Activated gamma-delta T cell (primary cell): Measurements from ENCODE around the gene CD63.

Experiments used
- DNase-seq: peaks from one replicate; lab custom pipeline; 2025; lab: John Stamatoyannopoulos, UW

CD63 gene

DNA sequence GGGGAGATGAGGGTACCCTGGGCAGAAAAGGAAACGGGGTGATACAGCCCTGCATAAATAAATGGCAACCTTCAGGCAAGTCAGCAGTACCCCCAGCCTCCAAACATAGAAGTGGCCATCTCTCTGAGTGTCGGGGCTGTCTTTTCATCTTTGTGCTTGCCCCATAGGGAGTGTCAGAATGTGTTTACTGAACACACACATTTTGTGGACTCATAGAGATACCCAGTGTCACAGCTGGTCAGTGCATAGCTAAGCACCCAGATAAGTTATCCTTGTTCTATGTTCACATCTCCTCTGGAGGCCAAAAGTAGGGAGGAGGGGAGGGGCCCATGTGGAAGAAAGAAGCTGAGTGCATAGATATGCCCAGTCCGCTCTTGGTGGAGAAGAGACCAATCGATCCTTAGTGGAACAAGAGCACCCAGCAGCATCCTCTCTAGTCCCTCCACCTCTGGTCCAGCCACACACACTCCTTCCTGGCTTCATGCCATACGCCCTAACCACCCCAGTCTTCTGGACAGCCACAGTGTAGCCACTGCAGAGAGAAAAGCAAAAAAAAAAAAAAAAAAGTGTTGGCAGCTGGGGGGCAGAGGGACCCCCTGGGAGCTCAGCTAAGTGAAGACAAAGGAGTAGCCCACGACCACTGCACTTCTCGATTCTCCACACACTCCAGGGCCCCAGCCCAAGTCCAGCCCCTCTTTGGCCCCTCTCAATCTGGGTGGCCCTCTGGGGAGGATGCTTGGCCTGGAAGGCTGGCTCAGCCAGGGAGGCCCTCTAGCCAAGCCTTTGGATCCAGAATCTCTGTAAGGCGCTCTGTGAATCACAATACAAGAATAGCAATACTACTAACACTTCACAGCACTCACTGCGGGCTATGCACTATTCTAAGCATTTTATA is 23.7 kb downstream of the CD63 start:
- no peak for DNase-seq

DNA sequence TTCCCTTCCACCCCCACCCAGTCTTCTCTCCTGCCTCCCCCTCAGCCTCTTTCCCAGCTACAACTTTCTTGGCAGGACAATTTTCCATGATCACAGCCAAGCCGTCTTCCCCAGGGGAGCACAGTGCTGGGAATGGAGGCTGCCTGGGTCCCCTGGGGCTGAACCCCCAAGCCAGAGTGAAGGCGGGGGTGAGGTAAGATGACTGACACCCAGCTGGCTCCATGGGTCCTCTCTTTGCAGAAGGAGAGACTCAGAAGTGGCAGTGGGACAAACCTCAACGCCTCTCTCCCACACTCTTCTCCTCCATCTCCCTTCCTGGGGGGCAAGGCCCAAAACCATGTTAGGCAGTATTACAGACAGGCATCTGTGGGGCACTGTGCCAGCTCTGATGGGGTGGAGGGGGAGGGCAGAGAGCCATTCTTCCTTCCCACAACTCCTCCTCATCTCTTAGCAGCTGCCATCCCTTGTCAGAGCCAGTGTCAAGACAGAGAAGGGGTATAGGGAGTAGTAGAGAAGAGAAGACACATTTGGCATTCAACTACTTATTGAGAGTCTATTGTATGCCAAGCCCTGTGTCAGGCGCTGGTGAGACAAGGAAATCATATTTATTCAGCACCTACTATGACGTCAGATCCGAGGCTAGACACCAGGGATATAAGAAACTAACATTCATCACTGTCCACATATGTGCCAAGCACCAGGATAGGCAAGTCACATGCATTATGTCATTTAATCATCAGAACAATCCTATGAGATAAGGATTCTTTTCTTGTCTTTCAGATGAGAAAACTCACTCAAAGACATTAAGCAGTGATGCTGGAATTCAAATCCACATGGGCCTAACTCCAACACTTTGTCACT is 24.7 kb downstream of the CD63 start:
- DNase-seq: no peak

DNA sequence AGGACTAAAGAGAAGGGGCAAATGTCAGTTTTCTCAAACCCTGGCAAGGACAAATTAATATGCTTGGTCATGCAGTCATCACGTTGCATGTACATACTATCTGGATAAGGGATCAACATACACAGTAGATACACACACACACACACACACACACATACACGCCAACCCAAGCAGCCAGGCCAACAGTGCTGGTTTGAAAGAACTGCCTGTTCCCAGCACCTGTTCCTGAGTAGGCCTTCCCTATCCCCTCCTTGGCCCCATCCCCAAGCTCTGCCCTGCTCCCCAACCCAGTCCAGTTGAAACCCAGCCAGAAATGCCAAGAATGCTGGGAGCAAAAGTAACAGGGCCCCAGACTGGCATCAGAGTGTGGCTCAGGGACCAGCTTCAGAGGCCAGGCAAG is 25.5 kb downstream of the CD63 start:
- DNase-seq: no peak

DNA sequence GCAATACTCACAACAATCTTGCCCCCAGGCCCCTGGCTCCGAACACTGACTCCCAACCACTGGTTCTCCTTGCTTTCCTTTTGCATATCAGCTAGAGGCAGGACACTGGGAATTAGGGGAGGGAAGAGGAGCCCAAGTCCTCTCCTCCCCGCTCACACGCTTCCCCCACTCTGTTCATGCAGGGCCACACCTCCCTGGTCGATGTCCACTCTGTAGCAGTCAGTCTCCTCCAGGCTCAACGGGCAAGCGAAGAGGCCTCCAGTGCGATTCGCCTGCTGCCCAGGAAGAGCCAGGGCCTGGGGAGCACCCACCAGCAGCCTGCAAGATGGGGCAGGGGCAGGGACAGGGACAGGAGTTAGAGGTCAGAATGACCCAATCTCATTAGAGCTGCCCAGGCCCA is 25.9 kb downstream of the CD63 start:
- DNase-seq: no peak

DNA sequence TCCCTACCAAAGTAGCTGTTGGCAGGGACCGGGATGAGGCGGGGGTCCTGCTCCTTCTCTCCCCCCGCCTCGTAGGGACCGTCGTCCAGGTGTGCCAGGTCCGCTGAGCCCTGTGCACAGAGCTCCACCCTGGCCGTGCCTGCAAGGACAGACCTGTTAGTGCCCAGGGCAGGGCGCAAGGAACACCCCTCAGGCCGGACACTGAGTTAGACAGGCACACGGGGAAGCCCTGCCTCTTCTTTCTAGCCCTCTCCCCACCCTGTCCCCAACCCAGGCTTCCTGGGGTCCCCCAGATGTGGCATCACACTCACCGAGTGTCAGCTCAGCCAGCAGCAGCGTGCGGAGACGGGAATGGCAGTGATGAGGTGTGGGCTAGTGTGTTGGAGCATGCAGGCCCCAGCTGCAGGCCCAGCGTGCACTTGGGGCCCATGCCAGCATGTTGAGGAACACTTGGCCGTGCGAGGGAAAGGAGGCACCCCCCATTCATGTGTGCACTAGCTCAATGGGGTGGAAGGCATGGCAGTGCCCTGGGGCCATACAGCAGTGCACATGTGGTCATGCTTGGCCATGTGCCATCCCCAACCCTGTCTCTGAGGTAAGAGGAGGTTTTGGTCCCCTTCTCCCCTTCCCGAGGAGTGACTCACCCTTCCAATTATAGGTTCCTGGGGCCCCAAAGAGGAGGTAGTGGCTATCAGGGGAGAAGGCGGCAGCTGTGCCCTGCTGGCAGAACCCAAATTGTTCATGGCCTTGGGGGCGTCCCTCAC is 28.4 kb downstream of the CD63 start:
- no peak for DNase-seq

DNA sequence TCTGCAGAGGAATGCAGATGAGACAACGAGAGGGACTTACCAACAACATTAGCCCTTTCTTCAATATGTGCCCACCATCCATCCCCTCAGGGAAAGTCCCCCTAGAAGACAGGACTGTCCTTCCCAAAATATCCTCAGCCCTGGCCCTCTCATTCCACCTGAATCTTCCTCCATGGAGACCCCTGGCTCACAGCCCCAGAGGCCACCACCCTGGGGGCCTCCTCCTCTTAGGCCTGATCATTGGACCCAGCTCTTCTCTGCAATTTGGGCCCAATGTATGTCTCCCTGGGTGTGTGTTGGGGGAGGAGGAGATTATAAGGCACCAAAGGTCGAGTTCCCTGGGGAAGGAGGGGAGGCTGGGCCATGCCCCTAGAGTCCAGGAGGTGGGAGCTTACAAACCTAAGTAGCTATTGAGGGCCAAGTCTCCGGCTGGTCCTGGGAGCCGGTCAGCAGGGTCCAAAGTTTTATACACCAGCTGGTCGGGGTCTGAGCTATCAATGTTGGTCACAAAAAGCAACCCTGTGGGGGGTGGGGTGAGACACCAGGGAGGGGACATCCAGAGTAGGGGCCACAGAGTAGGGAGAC is 29.2 kb downstream of the CD63 start:
- no peak for DNase-seq

DNA sequence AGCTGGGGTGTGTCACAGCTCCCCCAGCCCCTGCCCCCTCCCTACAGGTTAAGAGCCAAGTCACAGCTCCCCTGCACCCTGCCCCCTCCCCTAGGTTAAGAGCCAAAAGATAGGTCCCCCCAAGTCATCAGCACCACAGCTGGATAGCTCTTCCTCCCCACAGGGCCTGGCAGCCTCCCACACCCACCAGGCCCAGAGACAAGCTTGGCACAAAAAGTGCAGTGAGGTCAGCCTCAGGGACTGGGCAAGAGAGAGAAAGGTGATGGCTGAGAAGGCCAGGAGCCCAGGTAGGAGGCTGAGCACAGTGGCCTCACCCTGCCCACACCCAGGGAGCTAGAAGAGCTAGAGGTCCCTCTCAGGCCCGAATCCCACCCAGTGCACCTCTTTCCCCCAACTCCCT is 29.8 kb downstream of the CD63 start:
- no peak for DNase-seq

DNA sequence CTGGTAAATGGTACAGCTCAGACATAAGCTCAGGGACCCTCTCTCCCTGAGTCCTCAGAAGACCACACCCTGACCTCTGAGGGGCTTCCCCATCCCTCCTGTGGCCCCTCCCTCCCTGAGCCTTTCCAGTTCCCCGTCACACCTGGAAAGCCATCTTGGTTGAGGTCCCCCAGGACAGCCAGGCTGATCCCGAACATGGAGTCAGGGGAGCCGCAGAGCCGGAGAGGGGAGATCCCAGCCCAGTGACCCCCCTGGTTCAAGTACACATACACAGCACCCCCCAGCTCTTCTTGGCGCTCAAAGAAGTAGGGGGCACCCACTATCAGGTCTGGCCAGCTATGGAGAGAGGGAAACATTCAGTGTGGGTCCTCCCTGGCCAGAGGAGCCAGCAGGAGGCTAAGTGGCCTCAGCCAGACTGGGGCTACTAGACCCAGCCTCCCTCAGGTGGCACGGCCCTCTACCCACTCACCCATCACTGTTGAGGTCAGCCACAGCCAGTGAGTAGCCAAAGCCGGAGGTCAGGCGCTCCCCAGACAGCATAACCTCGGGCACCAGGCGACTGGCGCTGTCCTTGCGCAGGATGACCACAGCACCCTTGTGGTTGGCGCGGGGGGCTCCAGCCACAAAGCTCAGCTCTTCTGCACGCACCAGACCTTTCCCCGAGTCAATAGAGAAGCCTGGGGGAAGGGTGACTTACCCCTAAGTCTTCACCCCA is 30.4 kb downstream of the CD63 start:
- DNase-seq: no peak

DNA sequence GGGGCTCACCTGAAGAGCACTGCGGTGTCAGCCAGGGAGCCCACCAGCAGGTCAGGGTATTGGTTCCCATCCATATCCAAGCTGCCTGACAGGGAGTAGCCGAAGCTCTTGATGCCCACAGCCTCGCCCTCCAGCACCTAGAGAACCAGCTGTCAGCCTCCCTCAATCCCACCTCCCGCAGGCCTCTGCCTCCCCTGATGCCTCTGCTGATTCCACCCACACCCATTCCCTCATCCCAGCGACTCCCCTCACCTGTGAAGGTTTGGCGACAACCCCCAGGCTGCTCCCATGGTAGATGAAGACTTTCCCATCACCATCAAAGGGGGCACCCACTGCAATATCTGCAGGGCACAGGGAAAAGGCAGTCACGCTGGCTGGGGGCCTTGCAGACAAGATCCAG is 31.1 kb downstream of the CD63 start:
- DNase-seq: no peak

DNA sequence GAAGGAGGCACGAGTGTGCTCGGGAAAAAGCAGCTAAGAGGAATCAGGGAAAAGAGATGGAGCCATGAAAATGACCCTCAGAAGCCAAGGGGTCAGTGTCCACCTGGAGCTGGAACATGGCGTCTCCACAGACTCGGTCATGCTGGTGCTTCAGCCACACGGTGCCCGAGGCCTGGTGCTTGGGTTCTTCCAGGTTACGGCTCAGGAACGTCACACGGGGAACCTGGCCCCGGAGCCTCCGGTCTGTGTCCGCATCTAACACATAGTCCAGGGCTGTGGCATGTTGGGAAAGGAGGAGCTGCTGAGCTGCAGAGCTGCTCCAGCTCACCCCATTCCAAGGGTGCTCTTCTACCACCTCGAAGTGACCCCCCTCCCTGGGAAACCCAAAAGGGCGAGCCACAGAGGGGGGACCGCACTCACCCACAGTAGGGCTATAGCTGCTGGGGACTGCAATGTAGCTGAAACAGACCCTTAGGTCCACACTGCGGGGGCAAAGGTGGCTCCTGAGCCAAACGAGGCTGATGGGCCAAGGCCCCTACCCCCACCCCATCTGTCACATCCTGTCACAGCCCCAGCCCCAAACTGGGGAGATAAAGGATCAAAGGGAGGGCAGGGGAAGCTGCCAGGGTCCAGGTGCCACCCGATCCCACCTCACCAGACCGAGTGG is 31.9 kb downstream of the CD63 start:
- DNase-seq: no peak

DNA sequence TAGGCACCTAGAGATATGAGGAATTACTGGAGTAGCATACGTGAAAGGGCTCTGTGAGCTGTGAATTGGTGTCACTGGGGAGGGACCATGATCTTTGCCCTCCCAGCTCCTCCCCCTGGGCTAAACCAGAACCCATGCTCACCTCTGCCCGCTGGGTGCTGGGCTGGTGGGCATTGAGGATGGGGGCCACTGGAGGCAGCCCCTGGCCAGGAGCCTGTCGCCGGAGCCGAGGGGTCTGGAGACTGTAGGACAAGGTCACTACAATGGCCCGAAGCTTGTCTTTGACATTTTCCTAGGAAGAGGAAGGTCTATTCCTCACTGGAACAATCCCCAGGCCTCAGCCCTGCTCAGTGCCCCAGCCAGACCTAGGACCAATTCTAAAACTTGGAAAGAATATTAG is 32.7 kb downstream of the CD63 start:
- no peak for DNase-seq

DNA sequence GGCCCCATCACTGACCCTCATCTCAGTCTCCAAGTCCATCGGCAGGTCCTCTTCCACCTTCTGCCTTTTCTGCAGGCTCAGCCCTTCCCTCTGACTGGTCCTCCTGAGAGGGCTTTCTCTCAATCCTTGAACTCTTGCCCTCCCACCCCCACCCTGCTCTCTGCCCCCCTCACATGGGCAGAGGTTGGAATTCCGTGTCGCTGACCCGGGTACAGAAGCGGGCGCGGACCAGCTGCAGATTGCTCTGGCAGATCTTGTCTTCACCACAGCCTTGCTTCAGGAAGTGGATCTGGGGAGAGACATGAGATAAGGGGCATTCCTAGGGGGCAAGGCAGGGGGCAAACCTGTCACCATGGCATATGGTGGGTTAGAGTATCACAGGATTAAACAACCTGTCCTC is 33.5 kb downstream of the CD63 start:
- DNase-seq: no peak

DNA sequence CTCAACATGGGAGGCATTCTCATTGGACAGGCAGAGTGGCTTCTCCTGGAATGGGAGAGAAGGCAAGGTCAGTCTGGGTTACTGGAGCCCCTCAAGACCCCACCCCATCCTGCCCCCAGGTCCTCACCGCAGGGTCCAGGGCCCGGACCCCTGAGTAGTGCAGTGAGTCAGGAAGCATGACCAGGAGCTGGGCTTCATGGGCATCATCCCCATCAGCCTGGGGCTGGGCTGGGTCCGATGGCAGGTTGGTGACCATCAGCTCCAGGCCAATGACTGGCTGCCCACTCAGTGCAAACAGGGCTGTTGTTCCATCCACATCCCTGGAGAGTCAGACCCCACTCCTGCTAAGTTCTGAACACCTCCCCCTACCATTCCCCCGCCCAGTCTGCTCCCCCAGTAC is 34.2 kb downstream of the CD63 start:
- no peak for DNase-seq

DNA sequence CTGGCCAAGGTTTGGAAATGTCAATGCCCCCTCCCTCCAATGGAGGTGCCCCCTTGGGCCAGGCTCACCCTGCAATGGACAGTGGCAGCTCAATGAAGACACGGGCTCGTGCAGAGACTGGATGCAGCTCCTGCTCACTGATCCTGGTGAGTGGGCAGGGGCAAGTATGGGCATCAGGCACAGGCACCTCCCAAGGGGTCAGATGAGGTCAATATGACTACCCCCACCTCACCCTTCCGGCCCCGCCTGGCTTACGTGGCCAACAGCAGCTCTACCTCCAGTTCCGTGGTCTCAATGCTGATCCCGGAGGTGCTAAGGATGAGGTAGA is 34.7 kb downstream of the CD63 start:
- DNase-seq: no peak

DNA sequence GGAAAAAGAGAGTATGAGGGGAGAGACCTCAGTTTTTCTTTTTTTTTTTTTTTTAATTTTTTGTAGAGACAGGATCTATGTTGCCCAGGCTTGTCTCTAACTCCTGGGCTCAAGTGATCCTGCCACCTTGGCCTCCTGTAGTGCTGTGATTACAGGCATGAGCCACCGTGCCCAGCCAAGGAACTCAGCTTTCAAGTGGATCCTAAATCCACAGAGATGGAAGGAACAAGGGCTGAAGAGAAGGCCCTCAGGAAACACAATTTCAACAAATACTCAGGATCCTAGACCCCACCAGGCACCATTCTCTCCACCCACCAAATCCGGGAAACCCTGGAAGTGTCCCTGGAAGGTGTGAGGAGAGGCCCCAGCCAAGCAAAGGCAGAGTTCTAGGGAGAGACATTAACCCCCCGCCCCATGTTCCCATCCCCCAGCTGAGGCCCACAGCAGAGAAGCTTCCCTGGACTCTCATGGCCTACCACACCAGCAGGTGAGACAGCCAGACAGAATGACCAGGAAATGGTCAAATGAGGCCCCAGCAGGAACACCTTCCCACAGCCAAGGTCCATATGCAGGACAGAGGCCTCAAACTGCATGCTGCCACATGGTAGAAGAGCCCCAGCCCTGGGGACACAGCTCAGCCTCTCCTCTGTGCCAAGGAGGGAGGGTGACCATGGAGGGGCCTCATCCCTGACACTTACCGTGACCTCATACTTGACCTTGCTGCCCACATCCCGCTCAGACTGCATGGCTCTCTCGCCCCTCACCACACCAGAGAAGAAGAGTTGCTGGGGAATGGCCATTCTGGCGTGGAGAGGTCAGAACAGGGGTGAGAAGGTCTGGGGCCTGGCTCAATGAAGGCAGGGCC is 35.3 kb downstream of the CD63 start:
- DNase-seq: no peak

DNA sequence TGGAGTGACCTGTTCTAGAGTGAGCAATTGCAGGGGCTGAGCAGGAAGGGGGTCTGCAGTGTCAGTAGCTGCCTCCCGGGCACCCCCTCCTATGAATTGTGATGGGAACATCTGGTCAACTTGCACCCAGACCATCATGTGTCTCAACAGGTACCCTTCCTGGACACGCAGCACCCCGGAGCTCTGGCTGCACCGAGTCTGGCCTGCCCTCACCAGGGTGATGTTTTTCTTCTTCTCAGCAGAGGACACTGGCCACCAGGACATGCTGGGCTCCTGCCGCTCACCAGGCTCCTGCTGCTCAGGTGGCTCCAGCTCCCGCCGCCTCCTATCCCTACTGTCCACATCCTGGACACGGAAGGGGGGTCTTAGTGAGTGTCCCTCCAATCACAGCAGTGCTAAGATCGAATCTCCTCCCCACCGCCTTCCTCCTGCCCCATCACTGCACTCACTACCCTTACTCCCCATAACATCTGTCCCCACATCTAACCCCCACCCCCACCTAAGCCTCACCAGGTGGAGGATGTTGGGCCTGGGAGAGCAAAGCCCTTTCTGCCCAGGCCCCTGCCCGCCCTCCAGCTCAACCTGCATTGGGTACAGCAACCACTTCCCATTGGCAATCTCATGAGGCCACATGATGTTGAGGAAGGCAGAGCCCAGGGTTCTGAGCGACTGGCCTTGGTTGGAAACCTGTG is 36.0 kb downstream of the CD63 start:
- DNase-seq: no peak

DNA sequence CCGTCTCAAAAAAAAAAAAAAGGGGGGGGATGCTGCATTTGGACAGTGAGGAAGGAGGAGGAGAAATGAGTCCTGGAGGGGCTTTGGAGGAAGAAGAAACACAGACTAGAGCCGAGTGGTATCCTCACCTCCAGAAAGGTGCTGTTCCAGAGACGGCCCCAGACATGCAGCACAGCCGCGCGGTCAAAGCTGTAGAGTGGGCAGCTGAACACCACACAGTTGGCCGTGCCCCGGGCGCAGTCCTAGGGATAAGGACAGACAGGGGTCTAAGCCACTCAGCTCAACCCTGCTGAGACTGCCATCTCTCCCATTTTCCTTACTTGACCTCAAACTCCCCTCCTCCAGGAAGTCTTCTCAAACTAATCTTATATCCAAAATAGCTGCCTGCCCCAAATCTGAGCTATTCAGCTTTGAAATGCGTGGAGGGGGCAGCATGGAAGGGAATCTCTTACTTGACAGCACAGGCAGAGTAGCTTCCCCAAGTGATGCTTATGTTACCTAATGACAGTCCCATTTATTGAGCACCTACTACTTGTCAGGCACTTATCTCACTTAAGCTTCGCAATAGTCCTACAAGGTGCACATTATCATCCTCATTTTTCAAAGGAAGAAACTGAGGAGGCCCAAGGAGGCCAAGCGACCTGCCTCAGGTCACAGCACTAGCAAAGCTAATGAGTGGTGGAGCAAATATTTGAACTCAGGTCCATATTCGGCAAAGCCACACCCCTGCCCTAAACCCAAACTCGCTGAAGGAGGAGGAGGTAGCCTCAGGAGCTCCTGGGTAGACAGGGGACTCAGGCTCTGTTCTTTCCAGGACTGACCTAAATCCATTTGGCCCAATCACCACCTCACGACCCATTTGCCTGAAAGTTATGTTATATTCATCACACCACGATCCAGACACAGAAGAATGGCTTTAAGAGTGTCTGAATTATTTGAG is 39.8 kb downstream of the CD63 start:
- no peak for DNase-seq

DNA sequence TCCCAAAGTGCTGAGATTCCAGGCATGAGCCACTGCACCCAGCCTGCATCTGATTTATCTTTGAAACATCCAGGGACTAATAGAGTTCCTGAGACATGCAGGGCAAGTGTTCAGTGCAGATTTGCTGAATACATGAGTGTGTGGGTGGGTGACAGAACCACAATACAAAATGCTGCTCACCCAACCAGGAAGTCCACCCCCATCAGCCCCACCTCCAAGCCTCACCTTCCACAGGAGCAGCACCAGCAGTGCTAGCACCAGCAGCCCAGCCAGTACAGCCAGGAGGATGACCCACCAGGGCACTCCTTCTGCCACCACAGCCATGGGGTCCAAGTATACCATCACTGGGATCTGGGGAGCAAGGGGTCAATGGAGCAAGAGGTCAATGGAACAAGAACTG is 41.1 kb downstream of the CD63 start:
- no peak for DNase-seq
